GM12878 (cell line): Measurements from ENCODE around the gene NHS. TPM values are rescaled to one million over a fixed set of nuclear protein-coding genes. Genes with fewer than 3 reads are reported as not detected.

Experiments used
- ATAC-seq: fragments of 200-7000 bp; cut with Tn5 transposase; 3 replicates; pipeline ENCODE4 v1.9.1; 2020; ENCODE audit warnings: mild to moderate bottlenecking, moderate library complexity
- BruUV-seq: library from RNA; stranded (reverse); fragments of 400-500 nt; replicated peaks from 2 replicates; lab custom pipeline; 2021; lab: Mats Ljungman, UMichigan
- CTCF ChIA-PET: fragments of 300-600 bp; sonication (Branson Sonifier 250); formaldehyde crosslinking; extraction: SDS; loops from one replicate; lab custom pipeline; 2021; ENCODE audit warnings: inconsistent platforms; lab: Yijun Ruan, JAX
- POLR2A ChIA-PET: fragments of 350-600 bp; formaldehyde crosslinking; extraction: SDS; loops from one replicate; lab custom pipeline; 2021; ENCODE audit warnings: inconsistent platforms; lab: Charles Lee
- RAD21 ChIA-PET: fragments of 300-600 bp; sonication (Branson Sonifier 250); formaldehyde crosslinking; loops from one replicate; lab custom pipeline; 2023; ENCODE audit warnings: antibody characterized with exemption; ENCODE audit not compliant: unreplicated experiment; lab: Charles Lee
- SMC1A ChIA-PET: fragments of 300-600 bp; sonication (Branson Sonifier 250); formaldehyde crosslinking; loops from one replicate; lab custom pipeline; 2023; ENCODE audit not compliant: unreplicated experiment, uncharacterized antibody; lab: Charles Lee
- DNase-seq: peaks from one replicate; pipeline ENCODE4 v3.0.0-alpha.2; 2011; ENCODE audit warnings: low read depth, low spot score
- FAIRE-seq: peaks from 3 replicates; lab custom pipeline; 2011; peaks lifted over from hg19 to GRCh38; lab: Jason Lieb, UNC
- H2AFZ ChIP-seq: 2 replicates; pipeline ENCODE4 v1.6.0; 2011; ENCODE audit warnings: low read depth, low read length, control low read depth; ENCODE audit not compliant: control insufficient read depth
- H3K27ac ChIP-seq: 2 replicates; pipeline ENCODE4 v1.5.1; 2011; ENCODE audit warnings: control low read depth; ENCODE audit not compliant: control insufficient read depth, insufficient read depth
- H3K27me3 ChIP-seq, 2 experiments: replicated peaks in 1 of 2; 2 replicates each; pipeline versions ENCODE4 v1.6.0 to v1.6.1; 2011; ENCODE audit warnings: low read length in 1 of 2; ENCODE audit not compliant: control insufficient read depth in 2 of 2, insufficient read depth in 2 of 2
- H3K36me3 ChIP-seq, 2 experiments: 2 replicates each; pipeline ENCODE4 v1.5.1; 2011; ENCODE audit warnings: low read length in 1 of 2; ENCODE audit not compliant: control insufficient read depth in 2 of 2, insufficient read depth in 2 of 2
- H3K4me1 ChIP-seq: 2 replicates; pipeline ENCODE4 v1.6.1; 2011; ENCODE audit warnings: mild to moderate bottlenecking, low read length, moderate library complexity, mixed read lengths; ENCODE audit not compliant: control insufficient read depth, insufficient read depth
- H3K4me2 ChIP-seq: 2 replicates; pipeline ENCODE4 v1.6.0; 2011; ENCODE audit warnings: control low read depth; ENCODE audit not compliant: control insufficient read depth, insufficient read depth
- H3K4me3 ChIP-seq: fragments of 200-600 bp; sonication (generic); 2 replicates; pipeline ENCODE4 v1.5.1; 2016
- H3K79me2 ChIP-seq: 2 replicates; pipeline ENCODE4 v1.6.0; 2011; ENCODE audit warnings: low read length; ENCODE audit not compliant: control insufficient read depth, insufficient read depth
- H3K9ac ChIP-seq: 2 replicates; pipeline ENCODE4 v1.8.0; 2011; ENCODE audit warnings: low read length, control low read depth, mixed read lengths; ENCODE audit not compliant: control insufficient read depth, insufficient read depth
- H3K9me3 ChIP-seq: replicated peaks from 3 replicates; pipeline ENCODE4 v1.5.1; 2011; ENCODE audit warnings: mild to moderate bottlenecking, low read length; ENCODE audit not compliant: control insufficient read depth, insufficient read depth
- H4K20me1 ChIP-seq: 2 replicates; pipeline ENCODE4 v1.6.0; 2011; ENCODE audit not compliant: control insufficient read depth, insufficient read depth
- BMI1 ChIP-seq: fragments of 450-650 bp; IDR thresholded peaks from 2 replicates; pipeline ENCODE4 v1.6.1; 2016; ENCODE audit warnings: mild to moderate bottlenecking, moderate library complexity, borderline replicate concordance
- HDAC6 ChIP-seq: fragments of 200-600 bp; sonication (generic); IDR thresholded peaks from one replicate; pipeline ENCODE4 v1.8.0; 2017; ENCODE audit warnings: antibody characterized with exemption; ENCODE audit not compliant: unreplicated experiment
- JUNB ChIP-seq: IDR thresholded peaks from 2 replicates; pipeline ENCODE4 v1.6.1; 2016; ENCODE audit warnings: antibody characterized with exemption, mild to moderate bottlenecking
- MAX ChIP-seq: IDR thresholded peaks from 2 replicates; pipeline ENCODE4 v1.6.1; 2012; ENCODE audit warnings: low read depth, low read length, improper control_type of control experiment
- TCF12 ChIP-seq: IDR thresholded peaks from 2 replicates; pipeline ENCODE4 v1.6.1; 2011; ENCODE audit warnings: low read depth, mild to moderate bottlenecking, low read length
- ZBED1 ChIP-seq: IDR thresholded peaks from 2 replicates; pipeline ENCODE4 v1.6.1; 2016; ENCODE audit warnings: borderline replicate concordance
- WGBS: methylation state at CpG from one replicate; pipeline ENCODE4 v1.1.6; 2016; ENCODE audit warnings: low lambda C conversion rate; ENCODE audit not compliant: insufficient replicate concordance, insufficient coverage; ENCODE audit errors: missing lambda C conversion rate; 5-methylcytosine and 5-hydroxymethylcytosine counted together
- in situ Hi-C: fragments of 300-500 bp; cut with MboI; formaldehyde crosslinking; loops from 9 replicates; pipeline ENCODE4 v1.14.3; 2018; ENCODE audit warnings: mixed read lengths
- intact Hi-C: fragments of 100-400 bp; cut with micrococcal nuclease; formaldehyde crosslinking; loops from one replicate; pipeline ENCODE4 v1.14.2; 2022; ENCODE audit not compliant: unreplicated experiment
- polyA plus RNA-seq, 11 experiments: library from polyadenylated mRNA; depleted of rRNA in 4 of 11; unstranded in 6 of 11; stranded (reverse) in 5 of 11; fragments of >200 nt; fragmentation: Nextera tagmentation in 4 of 11; fragmentation: Illumina TruSeq in 1 of 11; extraction: Ambion mirVana in 4 of 11; extraction: Trizol in 1 of 11; gene quantifications; 1 replicate in 1 of 11; 2 replicates in 10 of 11; pipeline versions ENCODE4 v1.2.1 to v1.2.3, GENCODE V29; 2011 to 2016; ENCODE audit warnings: inconsistent platforms in 2 of 11, missing spikeins in 2 of 11, low read depth in 1 of 11
- total RNA-seq, 4 experiments: library from RNA; depleted of rRNA in 3 of 4; stranded (reverse); fragments of >200 nt in 3 of 4; fragmentation: Illumina TruSeq in 1 of 4; extraction: Trizol in 1 of 4; gene quantifications; 2 replicates each; pipeline versions ENCODE4 v1.2.1 to v1.2.3, GENCODE V29; 2013 to 2021

NHS gene
- total and polyA plus RNA-seq, 10 of the 15 experiments (the other 5 are each of a cell fraction or from before 2014, with no cell fraction given) = under 0.01 to 0.07 (median 0.03) TPM; not detected in 7

- no peak overlapping the region for H3K27ac ChIP-seq
- no peak overlapping the region for H3K4me3 ChIP-seq
- ChIA-PET POLR2A (no interaction called here), CTCF (no interaction called here), RAD21 (no interaction called here), SMC1A (interaction anchor here (0.8 to 1.5 kb wide), 2 partner anchors 14 to 15 kb away, joined by 3 read pairs; no protein-coding TSS in a partner anchor)
- WGBS = 22% methylated on average over 4 of the region's 4 CpGs
- H2AFZ ChIP-seq = no peak overlapping the region
- no peak for TF ChIP-seq TCF12
- no peak for TF ChIP-seq ZBED1
- TF ChIP-seq HDAC6 = no peak
- no peak for TF ChIP-seq BMI1
- no TSS peak for BruUV-seq
- H3K27me3 ChIP-seq = no peaks in the 10 kb centered on the region
- no peaks in the 10 kb centered on the region for H3K9me3 ChIP-seq
- no peak overlapping the region for H3K4me2 ChIP-seq
- no peaks in the 10 kb centered on the region for H3K79me2 ChIP-seq
- H4K20me1 ChIP-seq = no peaks in the 10 kb centered on the region
- H3K9ac ChIP-seq = no peak overlapping the region
- H3K4me1 ChIP-seq = no peaks in the 10 kb centered on the region
- intact Hi-C loops (no loop called here), in situ Hi-C loops (no loop called here)
- H3K36me3 ChIP-seq = no peaks in the 10 kb centered on the region
- FAIRE-seq (no peak), ATAC-seq (peak; percentile 34), DNase-seq (no peak)
Measured at GRCh38 chrX:17355976-17356375, 19.0 kb upstream of the NHS start.

- Histone ChIP-seq H3K36me3 (no peaks in the 10 kb centered on the region), H3K9ac (no peak overlapping the region), H4K20me1 (no peaks in the 10 kb centered on the region), H3K9me3 (no peaks in the 10 kb centered on the region), H3K79me2 (no peaks in the 10 kb centered on the region), H3K27me3 (no peaks in the 10 kb centered on the region), H3K27ac (no peak overlapping the region), H3K4me2 (no peak overlapping the region), H2AFZ (no peak overlapping the region), H3K4me1 (no peaks in the 10 kb centered on the region), H3K4me3 (no peak overlapping the region)
- ChIA-PET POLR2A (no interaction called here), RAD21 (no interaction called here), SMC1A (interaction anchor here (1.7 kb wide), 1 partner anchor 9 kb away, joined by 5 read pairs; no protein-coding TSS in a partner anchor), CTCF (no interaction called here)
- in situ Hi-C loops (no loop called here), intact Hi-C loops (no loop called here)
- WGBS = 2% methylated on average over 3 of the region's 3 CpGs
- no peak for DNase-seq
- BruUV-seq = no TSS peak
- no peak for FAIRE-seq
- ATAC-seq = peak; percentile 67
- TF ChIP-seq MAX (no peak), JUNB (0 out of 2 replicates have a peak, but pooled peaks have one; percentile 16)
Measured at GRCh38 chrX:17359500-17359899, 15.5 kb upstream of the NHS start.
